ENCODE measurements around the gene MCTP1. TPM values are rescaled to one million over a fixed set of nuclear protein-coding genes. Genes with fewer than 3 reads are reported as not detected.

MCTP1 gene
- total RNA-seq, 2 donors from 2014 or later = 22.1 to 256 TPM

GRCh38 chr5:94793816-94794198, 491.1 kb downstream of the MCTP1 start:
- no peak overlapping the region for H3K27ac ChIP-seq
- no peak for ATAC-seq (ENCODE audit: insufficient number of reproducible peaks, low FRiP score, low read depth)

GRCh38 chr5:94793113-94793815, 491.6 kb downstream of the MCTP1 start:
- no peaks in the 10 kb centered on the region for H3K9me3 ChIP-seq
- H3K4me1 ChIP-seq (ENCODE audit: control insufficient read depth in 1 of 2, low read depth in 2 of 2) = no peaks in the 10 kb centered on the region
- H3K27me3 ChIP-seq (replicated peaks; ENCODE audit: insufficient read depth) = no peaks in the 10 kb centered on the region
- TF ChIP-seq CTCF (IDR thresholded peaks at IDR 0.05) = no peak
- H3K36me3 ChIP-seq = no peaks in the 10 kb centered on the region
- H3K27ac ChIP-seq = no peak overlapping the region
- no peak overlapping the region for H3K4me3 ChIP-seq
- DNase-seq (ENCODE audit: low spot score) (no peak), ATAC-seq (ENCODE audit: insufficient number of reproducible peaks, low FRiP score, low read depth) (no peak)

More at GRCh38 chr5:94793816-94794198, 491.1 kb downstream of the MCTP1 start:
- Histone ChIP-seq H3K9me3 (no peaks in the 10 kb centered on the region), H3K36me3 (no peaks in the 10 kb centered on the region), H3K4me1 (ENCODE audit: control insufficient read depth in 1 of 2, low read depth in 2 of 2) (no peaks in the 10 kb centered on the region), H3K4me3 (no peak overlapping the region), H3K27me3 (replicated peaks; ENCODE audit: insufficient read depth) (no peaks in the 10 kb centered on the region)
- TF ChIP-seq CTCF (IDR thresholded peaks at IDR 0.05) = no peak
- no peak for DNase-seq (ENCODE audit: low spot score)

GRCh38 chr5:94791829-94792228, 493.1 kb downstream of the MCTP1 start:
- ATAC-seq (ENCODE audit: insufficient number of reproducible peaks, low FRiP score, low read depth) (no peak), DNase-seq (ENCODE audit: low spot score) (no peak)
- no peak overlapping the region for H3K4me3 ChIP-seq
- no peaks in the 10 kb centered on the region for H3K27me3 ChIP-seq (replicated peaks; ENCODE audit: insufficient read depth)
- no peaks in the 10 kb centered on the region for H3K4me1 ChIP-seq (ENCODE audit: control insufficient read depth in 1 of 2, low read depth in 2 of 2)
- no peak for TF ChIP-seq CTCF (IDR thresholded peaks at IDR 0.05)
- no peaks in the 10 kb centered on the region for H3K36me3 ChIP-seq
- no peaks in the 10 kb centered on the region for H3K9me3 ChIP-seq
- no peak overlapping the region for H3K27ac ChIP-seq

GRCh38 chr5:94788527-94788926, 496.4 kb downstream of the MCTP1 start:
- ATAC-seq (ENCODE audit: insufficient number of reproducible peaks, low FRiP score, low read depth) = no peak
- H3K36me3 ChIP-seq = no peaks in the 10 kb centered on the region
- DNase-seq (ENCODE audit: low spot score) = no peak

More at GRCh38 chr5:94788527-94788926, 496.4 kb downstream of the MCTP1 start:
- Histone ChIP-seq H3K9me3 (no peaks in the 10 kb centered on the region), H3K27ac (no peak overlapping the region), H3K27me3 (replicated peaks; ENCODE audit: insufficient read depth) (no peaks in the 10 kb centered on the region), H3K4me3 (no peak overlapping the region), H3K4me1 (ENCODE audit: control insufficient read depth in 1 of 2, low read depth in 2 of 2) (no peaks in the 10 kb centered on the region)
- TF ChIP-seq CTCF (IDR thresholded peaks at IDR 0.05) = no peak
